Skeletal muscle cell (primary cell): ENCODE measurements around the gene KCNIP4.
A peak's percentile ranks its signal among the peaks of the same experiment; 100 is the strongest.

Experiments used
- DNase-seq: peaks from one replicate; pipeline ENCODE4 v3.0.0-alpha.2; 2010; ENCODE audit warnings: low read depth
- H3K4me3 ChIP-seq: 2 replicates; pipeline ENCODE4 v1.5.1; 2011; ENCODE audit warnings: low read depth, mild to moderate bottlenecking, control low read depth, low read length, moderate library complexity

KCNIP4 gene

DNA sequence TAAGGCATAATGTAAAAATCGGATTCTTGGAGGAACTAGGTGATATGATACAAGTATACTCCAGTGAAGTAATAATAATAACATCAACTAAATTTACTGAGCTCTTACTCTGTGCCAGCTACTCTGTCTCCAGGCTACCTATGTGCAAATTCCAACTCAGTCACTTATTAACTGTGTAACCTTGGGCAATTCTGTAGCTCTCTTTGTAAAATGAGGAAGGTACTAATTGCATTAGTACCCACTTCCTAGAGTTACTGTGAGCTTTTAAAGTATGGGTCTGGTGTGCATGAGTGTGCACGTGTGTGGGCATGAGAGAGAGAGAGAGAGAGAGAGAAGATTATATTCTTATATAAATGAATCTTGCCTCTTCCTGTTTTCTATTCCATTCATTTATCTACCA, 169.9 kb downstream of the KCNIP4 start:
- H3K4me3 ChIP-seq, result no peak overlapping the region
- no peak for DNase-seq

DNA sequence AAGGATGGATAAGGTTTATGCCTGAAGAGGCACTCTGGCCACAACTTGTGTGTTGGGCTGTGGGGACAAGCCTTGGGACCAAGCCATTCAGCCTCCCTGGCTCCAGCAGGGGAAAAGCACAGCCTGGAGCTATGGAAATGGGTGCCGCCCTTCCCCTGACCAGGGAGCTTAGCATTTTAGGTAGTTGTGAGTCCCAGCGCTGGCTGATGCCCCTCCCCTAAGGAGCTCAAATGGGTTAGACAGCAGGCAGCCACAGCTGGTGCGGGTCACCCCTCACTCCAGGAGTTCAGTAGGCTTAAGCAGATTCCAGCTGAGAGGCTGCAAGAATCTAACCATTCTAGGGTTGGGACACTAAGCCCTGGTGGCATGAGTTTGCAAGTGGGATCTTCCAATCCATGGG, 172.9 kb downstream of the KCNIP4 start:
- DNase-seq, result no peak
- H3K4me3 ChIP-seq, result no peak overlapping the region

- peak; percentile 53 for DNase-seq
- no peak overlapping the region for H3K4me3 ChIP-seq
Measured at GRCh38 chr4:21769404-21770147, 179.0 kb downstream of the KCNIP4 start.

- no peak overlapping the region for H3K4me3 ChIP-seq
- DNase-seq, result no peak
Measured at GRCh38 chr4:21768349-21769310, 179.9 kb downstream of the KCNIP4 start.

DNA sequence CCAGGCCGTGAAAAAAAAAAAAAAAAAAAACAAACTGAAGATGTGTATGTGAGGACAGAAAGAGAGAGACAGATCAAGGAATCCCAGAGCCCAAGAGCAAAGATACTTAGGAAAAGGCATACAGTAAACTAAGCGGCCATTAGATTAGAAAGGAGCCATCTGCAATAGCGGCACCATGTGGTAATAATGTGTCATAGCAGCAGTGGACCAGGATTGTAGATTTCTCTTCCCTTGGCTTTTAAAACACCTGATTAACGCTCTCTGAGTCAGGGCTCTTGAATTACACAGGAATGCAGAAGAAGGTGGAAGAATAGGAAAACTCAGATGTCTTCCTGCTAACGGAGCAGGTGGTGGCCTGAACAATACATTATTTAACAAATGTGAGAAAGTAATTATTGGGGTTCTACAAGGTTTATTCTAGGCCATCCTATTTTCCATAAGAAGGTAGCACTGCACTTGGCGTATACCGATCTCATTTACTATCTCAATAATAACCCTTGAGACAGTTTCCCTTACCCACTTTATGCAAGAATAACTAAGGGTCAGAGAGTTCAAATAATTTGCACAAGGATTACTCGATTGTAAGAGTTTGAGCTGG, 182.7 kb downstream of the KCNIP4 start:
- no peak for DNase-seq
- no peak overlapping the region for H3K4me3 ChIP-seq

GRCh38 chr4:21763855-21764254, 184.7 kb downstream of the KCNIP4 start:
- no peak overlapping the region for H3K4me3 ChIP-seq
- DNase-seq, result no peak

- DNase-seq, result no peak
- no peak overlapping the region for H3K4me3 ChIP-seq
Measured at GRCh38 chr4:21757248-21757647, 191.3 kb downstream of the KCNIP4 start.

GRCh38 chr4:21753084-21753760, 195.3 kb downstream of the KCNIP4 start:
- no peak for DNase-seq
- no peak overlapping the region for H3K4me3 ChIP-seq

DNA sequence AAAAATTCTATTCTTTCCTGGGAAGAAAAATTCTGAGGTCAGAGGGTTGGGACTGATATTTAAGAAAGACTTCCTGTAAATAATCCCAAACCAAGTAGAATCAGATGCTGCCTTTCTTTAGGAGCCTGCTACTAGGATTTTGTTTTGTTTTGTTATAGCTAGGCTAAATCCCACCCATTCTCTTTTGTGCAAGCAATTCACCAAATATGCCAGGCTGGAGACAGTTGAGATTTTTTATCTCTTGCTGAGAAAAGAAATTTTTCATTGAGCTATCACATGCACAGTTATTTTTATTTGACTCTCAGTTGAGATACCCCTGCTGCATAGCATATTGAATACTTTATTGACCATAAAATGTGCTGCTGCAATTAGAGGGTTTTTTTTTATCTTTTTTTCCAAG, 196.0 kb downstream of the KCNIP4 start:
- no peak overlapping the region for H3K4me3 ChIP-seq
- DNase-seq, result no peak

- DNase-seq, result no peak
- H3K4me3 ChIP-seq, result no peak overlapping the region
Measured at GRCh38 chr4:21749924-21750323, 198.6 kb downstream of the KCNIP4 start.

DNA sequence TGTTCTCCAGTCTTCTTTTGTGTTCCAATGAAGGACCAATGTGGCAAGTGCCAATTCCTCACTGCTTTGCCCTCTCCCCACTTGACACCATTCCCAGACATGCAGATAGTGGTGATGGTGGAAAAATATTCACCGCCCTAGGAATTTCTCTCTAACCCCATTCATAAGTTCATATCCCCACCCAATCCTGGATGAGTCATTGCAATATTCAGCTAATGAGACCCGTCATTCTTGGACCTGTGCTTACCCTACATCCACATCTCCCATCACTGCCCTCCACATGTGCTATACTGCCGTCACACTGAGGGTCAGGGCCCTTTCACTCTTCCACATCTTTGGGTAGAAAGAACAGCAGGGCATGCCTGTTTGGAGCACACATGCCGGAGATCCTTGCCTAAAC, 199.2 kb downstream of the KCNIP4 start:
- DNase-seq, result no peak
- no peak overlapping the region for H3K4me3 ChIP-seq

DNA sequence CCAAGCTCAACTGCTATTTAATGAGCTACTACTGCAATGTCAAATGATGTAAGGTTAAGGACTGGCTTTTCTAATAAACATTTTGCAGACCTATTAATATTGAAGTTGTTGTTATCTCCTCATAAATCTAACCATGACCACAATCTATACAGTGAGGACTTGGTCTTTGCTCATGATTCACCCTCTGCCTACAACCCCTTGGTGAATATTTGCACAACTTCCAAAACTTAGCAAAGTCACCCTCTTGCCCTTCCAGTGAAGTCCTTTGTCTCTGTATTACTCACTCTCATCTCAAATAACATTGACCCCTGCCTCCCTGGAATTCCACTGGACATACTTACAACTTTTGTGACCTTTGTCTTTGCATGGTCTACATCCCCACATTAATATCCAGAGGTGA, 204.5 kb downstream of the KCNIP4 start:
- no peak for DNase-seq
- no peak overlapping the region for H3K4me3 ChIP-seq

- no peak overlapping the region for H3K4me3 ChIP-seq
- no peak for DNase-seq
Measured at GRCh38 chr4:21742326-21742725, 206.2 kb downstream of the KCNIP4 start.

DNA sequence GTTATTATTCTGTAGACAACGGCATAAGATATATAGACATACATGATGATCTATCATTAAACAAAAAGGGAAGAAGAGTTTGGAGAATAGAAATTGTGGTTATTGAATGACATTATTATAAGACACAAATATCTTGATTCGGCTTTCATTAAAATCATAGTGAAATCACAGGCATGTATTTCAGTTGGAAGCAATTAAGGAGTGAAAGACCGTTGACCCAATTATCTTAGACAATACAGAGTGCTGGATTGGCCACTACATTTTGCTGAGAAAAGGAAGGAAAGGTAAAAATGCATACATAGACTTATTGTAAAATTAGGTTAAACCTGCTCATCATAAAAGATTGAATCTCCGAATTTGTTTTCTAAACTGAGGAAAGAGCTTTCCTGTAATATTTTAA, 209.8 kb downstream of the KCNIP4 start:
- no peak overlapping the region for H3K4me3 ChIP-seq
- no peak for DNase-seq

- no peak for DNase-seq
- no peak overlapping the region for H3K4me3 ChIP-seq
Measured at GRCh38 chr4:21735866-21736265, 212.7 kb downstream of the KCNIP4 start.

DNA sequence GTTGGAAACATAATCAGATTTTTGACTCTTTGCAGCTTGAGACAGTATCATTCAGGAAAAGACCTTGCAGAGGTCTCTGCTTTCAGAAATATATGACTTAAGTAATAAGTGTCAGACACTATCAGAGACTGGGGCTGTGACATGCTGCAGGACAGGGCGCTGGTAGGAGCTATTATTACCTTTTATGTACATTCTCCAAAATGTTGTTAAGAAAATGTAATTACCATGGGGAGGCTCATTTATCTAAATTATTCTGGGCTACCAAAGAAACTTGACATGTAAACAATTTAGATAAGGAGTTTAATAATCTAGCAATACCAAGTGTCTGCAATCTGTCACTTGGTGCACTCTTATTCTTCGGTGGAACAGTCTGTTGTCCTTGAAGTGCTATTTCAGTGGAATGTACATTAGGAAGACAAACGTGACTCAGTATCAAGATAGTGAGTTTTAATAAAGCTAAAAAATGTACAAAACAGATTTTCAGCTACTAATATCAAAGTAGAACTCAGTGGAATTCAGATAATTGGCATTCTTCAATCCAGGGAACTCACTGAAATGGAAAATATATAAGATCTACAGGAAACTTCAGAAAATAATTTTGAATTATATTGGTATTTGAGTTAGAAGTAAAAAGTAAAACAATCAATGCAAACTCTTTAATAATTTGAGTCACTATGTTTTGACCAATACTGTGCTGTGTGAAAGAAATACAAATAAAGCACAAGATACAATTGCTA, 214.5 kb downstream of the KCNIP4 start:
- DNase-seq, result no peak
- no peak overlapping the region for H3K4me3 ChIP-seq

DNA sequence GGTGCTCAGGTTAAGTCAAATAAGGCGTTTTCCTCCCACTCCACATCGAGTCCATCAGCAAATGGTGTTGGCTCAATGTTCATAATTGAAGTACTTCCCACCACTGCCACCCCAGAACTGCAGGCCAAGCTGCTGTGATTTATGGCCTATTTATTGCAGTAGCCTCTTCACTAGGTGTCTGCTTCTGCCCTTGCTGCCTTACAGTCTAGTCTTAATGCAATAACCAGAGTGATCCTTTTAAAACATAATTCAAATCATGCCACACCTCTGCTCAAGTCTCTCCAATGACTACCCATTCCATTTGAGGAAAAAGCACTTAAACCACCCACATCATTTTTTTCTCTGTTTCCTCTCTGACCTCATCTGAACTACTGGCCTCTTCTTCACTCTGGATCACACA, 220.3 kb downstream of the KCNIP4 start:
- no peak overlapping the region for H3K4me3 ChIP-seq
- no peak for DNase-seq

DNA sequence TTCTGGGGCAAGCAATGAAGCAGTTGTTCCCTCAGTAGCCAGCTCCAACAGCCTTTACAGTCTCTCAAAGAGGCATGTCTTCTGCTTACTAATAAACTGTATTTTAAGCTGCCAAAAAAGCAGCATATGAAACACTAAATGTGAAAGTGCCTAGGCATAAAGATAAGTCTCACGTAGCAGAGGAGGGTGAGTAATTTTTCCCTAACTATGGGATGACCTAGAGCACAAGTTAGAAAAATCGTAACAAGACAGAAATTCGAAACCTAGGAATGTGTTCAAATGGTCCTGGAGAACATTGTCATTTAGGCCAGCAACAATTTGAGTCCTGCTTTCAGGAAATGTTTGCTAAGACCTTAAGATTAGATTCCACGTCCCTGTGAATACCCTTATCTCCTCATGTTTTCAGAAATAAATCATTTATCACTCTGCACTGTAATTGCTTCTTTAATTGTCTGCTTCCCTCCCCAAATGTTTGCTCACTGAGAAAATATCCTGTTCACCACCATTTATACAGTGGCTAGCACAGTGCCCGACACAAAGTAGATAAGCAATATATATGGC, 222.2 kb downstream of the KCNIP4 start:
- H3K4me3 ChIP-seq, result no peak overlapping the region
- DNase-seq, result no peak
